Body of pancreas (tissue), 4 donors: Measurements from ENCODE around the gene KXD1. TPM values are rescaled to one million over a fixed set of nuclear protein-coding genes. Genes with fewer than 3 reads are reported as not detected.
"Not testable (repeated sequence)": the region's sequence is repeated elsewhere in the genome, so short reads cannot be mapped to it uniquely, and the experiment has no call there.

Source experiments
- ATAC-seq: fragments of 150-250 bp; one replicate; pipeline ENCODE4 v1.9.1; 2016
- DNase-seq, 4 donors: peaks; one replicate each; pipeline ENCODE4 v3.0.0-alpha.2; 2019
- H3K27ac ChIP-seq, 4 donors: fragments of 200-600 bp; sonication (generic); 1 replicate in 3 of 4; 2 replicates in 1 of 4; pipeline versions ENCODE4 v1.5.1 to v1.6.1; 2016 to 2019; ENCODE audit warnings: mild to moderate bottlenecking in 1 of 4, mixed read lengths in 1 of 4, moderate library complexity in 1 of 4
- H3K27me3 ChIP-seq, 2 donors: fragments of 200-600 bp; sonication (generic); one replicate each; pipeline ENCODE4 v1.6.0; 2016; ENCODE audit warnings: mild to moderate bottlenecking in 1 of 2
- H3K36me3 ChIP-seq, 2 donors: fragments of 200-600 bp; sonication (generic); replicated peaks in 1 of 2; 2 replicates each; pipeline ENCODE4 v1.5.1; 2016; ENCODE audit warnings: low read depth in 2 of 2; ENCODE audit not compliant: insufficient read depth in 1 of 2
- H3K4me1 ChIP-seq: fragments of 200-600 bp; sonication (generic); one replicate; pipeline ENCODE4 v1.6.0; 2016
- H3K4me3 ChIP-seq, 2 donors: fragments of 200-600 bp; sonication (generic); 1 replicate in 1 of 2; 2 replicates in 1 of 2; pipeline ENCODE4 v1.5.1; 2016 to 2019
- H3K9me3 ChIP-seq, 3 donors: fragments of 200-600 bp; sonication (generic); 1 replicate in 2 of 3; 2 replicates in 1 of 3; pipeline ENCODE4 v1.5.1; 2016
- CTCF ChIP-seq, 7 experiments: fragments of 450-650 bp in 4 of 7; fragments of 200-600 bp in 3 of 7; sonication (generic) in 3 of 7; IDR thresholded peaks; one replicate each; pipeline ENCODE4 v1.5.1; 2016 to 2019; ENCODE audit warnings: antibody characterized with exemption in 7 of 7
- POLR2A ChIP-seq, 3 donors: fragments of 450-650 bp; IDR thresholded peaks; one replicate each; pipeline ENCODE4 v1.6.1; 2016; ENCODE audit warnings: antibody characterized with exemption in 3 of 3, mild to moderate bottlenecking in 2 of 3
- WGBS, 2 donors: methylation state at CpG; one replicate each; pipeline ENCODE4 v1.1.5; 2017; 5-methylcytosine and 5-hydroxymethylcytosine counted together
- intact Hi-C: fragments of 100-400 bp; cut with DNase I; formaldehyde crosslinking; loops from one replicate; pipeline ENCODE4 v1.15.1; 2023
- total RNA-seq, 2 donors: library from RNA; depleted of rRNA; stranded (reverse); fragments of >200 nt; gene quantifications; one replicate each; pipeline ENCODE4 v1.1.0, GENCODE V29; 2016

The KXD1 gene
- total RNA-seq, 2 donors from 2014 or later = 62.6 to 71.1 TPM

GRCh38 chr19:18591735-18592385 lies 34.2 kb downstream of the KXD1 start:
- WGBS, 2 donors = 90 to 91% methylated on average over 20 to 22 of the region's 22 CpGs
- H3K4me1 ChIP-seq = peaks cover 35% of the 10 kb centered on the region
- intact Hi-C loops = no loop called here

GRCh38 chr19:18592732-18593131 lies 35.1 kb downstream of the KXD1 start:
- H3K4me1 ChIP-seq = peaks cover 36% of the 10 kb centered on the region
- H3K27me3 ChIP-seq, ATAC-seq, intact Hi-C loops, H3K36me3 ChIP-seq, H3K27ac ChIP-seq, H3K9me3 ChIP-seq, H3K4me3 ChIP-seq: not testable (repeated sequence)
- 67 to 68% methylated on average over 5 of the region's 5 CpGs for WGBS, 2 donors
- peak in 1 of 4 donors; percentile 21 for DNase-seq

More at GRCh38 chr19:18591735-18592385, 34.2 kb downstream of the KXD1 start:
- H3K36me3 ChIP-seq = no peaks in the 10 kb centered on the region
- DNase-seq = no peak
- no peak overlapping the region for H3K27ac ChIP-seq
- ATAC-seq = no peak
- no peaks in the 10 kb centered on the region for H3K9me3 ChIP-seq
- peaks cover 0 to 6% of the 10 kb centered on the region in 2 donors for H3K27me3 ChIP-seq
- TF ChIP-seq POLR2A (IDR thresholded peaks at IDR 0.05) (no peak), CTCF (IDR thresholded peaks at IDR 0.05) (no peak)
- no peak overlapping the region for H3K4me3 ChIP-seq

GRCh38 chr19:18593367-18594095 lies 35.9 kb downstream of the KXD1 start:
- H3K27me3 ChIP-seq = peaks cover 0 to 15% of the 10 kb centered on the region in 2 donors
- ATAC-seq (no peak), DNase-seq (peak in 1 of 4 donors; percentile 36)
- TF ChIP-seq CTCF (IDR thresholded peaks at IDR 0.05) = no peak
- no peak for TF ChIP-seq POLR2A (IDR thresholded peaks at IDR 0.05)
- H3K27ac ChIP-seq = peak overlapping the region in 1 of 4 donors; percentile 41
- no peaks in the 10 kb centered on the region for H3K9me3 ChIP-seq
- no peak overlapping the region for H3K4me3 ChIP-seq
- 5 to 37% methylated on average over 13 to 24 of the region's 25 CpGs for WGBS, 2 donors
- H3K36me3 ChIP-seq = no peaks in the 10 kb centered on the region
- peaks cover 30% of the 10 kb centered on the region for H3K4me1 ChIP-seq
- intact Hi-C loops = no loop called here

- no peaks in the 10 kb centered on the region for H3K36me3 ChIP-seq
- TF ChIP-seq CTCF (IDR thresholded peaks at IDR 0.05) (peak; percentile 53 to 92 (median 84)), POLR2A (IDR thresholded peaks at IDR 0.05) (no peak)
- intact Hi-C loops = no loop called here
- DNase-seq = peak; percentile 69 to 80 (median 76)
- H3K27me3 ChIP-seq = peaks cover 0 to 15% of the 10 kb centered on the region in 2 donors
- no peaks in the 10 kb centered on the region for H3K9me3 ChIP-seq
- 1 to 2% methylated on average over 23 to 53 of the region's 54 CpGs for WGBS, 2 donors
- peak; percentile 73 for ATAC-seq
- peaks cover 28% of the 10 kb centered on the region for H3K4me1 ChIP-seq
- H3K4me3 ChIP-seq = no peak overlapping the region
- H3K27ac ChIP-seq = peak overlapping the region in 2 of 4 donors; percentile 41 to 45
Measured at GRCh38 chr19:18594096-18594823, 36.6 kb downstream of the KXD1 start.

- Histone ChIP-seq H3K27ac (peak overlapping the region in 1 of 4 donors; percentile 45), H3K27me3 (peaks cover 0 to 15% of the 10 kb centered on the region in 2 donors), H3K36me3 (no peaks in the 10 kb centered on the region), H3K4me3 (no peak overlapping the region), H3K4me1 (peaks cover 22% of the 10 kb centered on the region), H3K9me3 (no peaks in the 10 kb centered on the region)
- intact Hi-C loops = loop anchor here (5.0 kb wide), 1 partner anchor 247 kb away; no protein-coding TSS in a partner anchor
- no peak for TF ChIP-seq POLR2A (IDR thresholded peaks at IDR 0.05)
- 12 to 15% methylated on average over 5 to 13 of the region's 26 CpGs for WGBS, 2 donors
- ATAC-seq (no peak), DNase-seq (no peak)
Measured at GRCh38 chr19:18594824-18595373, 37.2 kb downstream of the KXD1 start.
